Loucy (cell line): ENCODE measurements around the gene CCDC150.

ENCODE experiments used
- EZH2phosphoT487 ChIP-seq: fragments of 200-600 bp; IDR thresholded peaks from 2 replicates; pipeline ENCODE4 v1.6.1; 2018; ENCODE audit warnings: antibody characterized with exemption, mild to moderate bottlenecking, moderate library complexity, borderline replicate concordance
- TF ChIP-seq, protein P1 (sequence below): fragments of 200-600 bp; sonication (generic); conservative IDR thresholded peaks from 2 replicates; pipeline ENCODE4 v1.5.1; 2014; ENCODE audit warnings: mild to moderate bottlenecking, antibody characterized with exemption, low read length

GRCh38 chr2:196679368-196679767, 39.9 kb downstream of the CCDC150 start:
- TF ChIP-seq, protein P1, sequence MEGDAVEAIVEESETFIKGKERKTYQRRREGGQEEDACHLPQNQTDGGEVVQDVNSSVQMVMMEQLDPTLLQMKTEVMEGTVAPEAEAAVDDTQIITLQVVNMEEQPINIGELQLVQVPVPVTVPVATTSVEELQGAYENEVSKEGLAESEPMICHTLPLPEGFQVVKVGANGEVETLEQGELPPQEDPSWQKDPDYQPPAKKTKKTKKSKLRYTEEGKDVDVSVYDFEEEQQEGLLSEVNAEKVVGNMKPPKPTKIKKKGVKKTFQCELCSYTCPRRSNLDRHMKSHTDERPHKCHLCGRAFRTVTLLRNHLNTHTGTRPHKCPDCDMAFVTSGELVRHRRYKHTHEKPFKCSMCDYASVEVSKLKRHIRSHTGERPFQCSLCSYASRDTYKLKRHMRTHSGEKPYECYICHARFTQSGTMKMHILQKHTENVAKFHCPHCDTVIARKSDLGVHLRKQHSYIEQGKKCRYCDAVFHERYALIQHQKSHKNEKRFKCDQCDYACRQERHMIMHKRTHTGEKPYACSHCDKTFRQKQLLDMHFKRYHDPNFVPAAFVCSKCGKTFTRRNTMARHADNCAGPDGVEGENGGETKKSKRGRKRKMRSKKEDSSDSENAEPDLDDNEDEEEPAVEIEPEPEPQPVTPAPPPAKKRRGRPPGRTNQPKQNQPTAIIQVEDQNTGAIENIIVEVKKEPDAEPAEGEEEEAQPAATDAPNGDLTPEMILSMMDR, result no peak
- no peak for TF ChIP-seq EZH2phosphoT487
